Measurements from ENCODE around the gene SAT1.
A peak's percentile ranks its signal among the peaks of the same experiment; 100 is the strongest.
"Not testable (repeated sequence)": the region's sequence is repeated elsewhere in the genome, so short reads cannot be mapped to it uniquely, and the experiment has no call there.

The SAT1 gene

DNA sequence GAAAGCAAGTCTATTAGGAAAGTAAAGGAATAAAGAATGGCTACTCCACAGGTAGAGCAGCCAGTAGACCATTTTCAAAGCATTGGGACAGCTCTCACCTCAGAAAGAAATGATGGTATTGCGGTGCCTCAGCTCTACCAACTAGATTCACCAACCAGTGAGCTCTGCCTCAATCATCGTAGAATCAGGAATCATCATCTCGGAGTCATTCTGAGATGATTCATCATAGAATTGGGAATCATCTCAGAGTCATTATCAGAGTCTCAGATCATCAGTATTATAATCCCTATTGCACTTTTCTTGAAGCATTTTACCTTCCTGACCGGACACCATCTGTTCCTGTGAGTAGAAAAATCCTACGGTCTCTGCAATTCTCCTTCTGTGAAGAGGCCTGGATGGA, 17.5 kb upstream of the SAT1 start:
- Mint-ChIP-seq H3K4me3 (no peak overlapping the region), H3K27me3 (no peaks in the 10 kb centered on the region), H3K36me3 (ENCODE audit: low read depth) (no peaks in the 10 kb centered on the region), H3K9me3 (no peaks in the 10 kb centered on the region), H3K27ac (no peak overlapping the region), H3K4me1 (ENCODE audit: low read depth) (no peaks in the 10 kb centered on the region)

DNA sequence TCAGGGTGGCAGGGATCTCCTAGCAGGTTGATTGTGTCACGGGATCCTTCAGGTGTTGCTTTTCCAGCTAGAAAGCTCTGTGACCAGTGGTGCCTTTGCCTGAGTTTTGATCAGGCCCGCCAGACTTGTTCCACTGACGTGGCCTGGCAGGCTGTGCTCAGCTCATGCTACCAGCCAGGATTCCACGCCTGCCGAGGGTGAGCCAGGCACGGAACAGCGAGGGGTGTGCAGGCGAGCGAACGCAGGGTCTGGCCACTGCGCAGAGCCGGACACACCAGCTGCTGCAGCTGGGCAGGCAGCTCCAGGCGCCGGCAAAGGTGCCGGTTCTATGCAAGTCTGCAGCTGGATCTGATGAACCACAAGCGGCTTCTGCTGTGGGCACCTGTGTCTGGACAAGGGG, 17.1 kb upstream of the SAT1 start:
- H3K27me3 Mint-ChIP-seq = no peaks in the 10 kb centered on the region
- no peaks in the 10 kb centered on the region for H3K36me3 Mint-ChIP-seq (ENCODE audit: low read depth)
- H3K9me3 Mint-ChIP-seq = no peaks in the 10 kb centered on the region
- no peak overlapping the region for H3K27ac Mint-ChIP-seq
- no peaks in the 10 kb centered on the region for H3K4me1 Mint-ChIP-seq (ENCODE audit: low read depth)
- H3K4me3 Mint-ChIP-seq = no peak overlapping the region

DNA sequence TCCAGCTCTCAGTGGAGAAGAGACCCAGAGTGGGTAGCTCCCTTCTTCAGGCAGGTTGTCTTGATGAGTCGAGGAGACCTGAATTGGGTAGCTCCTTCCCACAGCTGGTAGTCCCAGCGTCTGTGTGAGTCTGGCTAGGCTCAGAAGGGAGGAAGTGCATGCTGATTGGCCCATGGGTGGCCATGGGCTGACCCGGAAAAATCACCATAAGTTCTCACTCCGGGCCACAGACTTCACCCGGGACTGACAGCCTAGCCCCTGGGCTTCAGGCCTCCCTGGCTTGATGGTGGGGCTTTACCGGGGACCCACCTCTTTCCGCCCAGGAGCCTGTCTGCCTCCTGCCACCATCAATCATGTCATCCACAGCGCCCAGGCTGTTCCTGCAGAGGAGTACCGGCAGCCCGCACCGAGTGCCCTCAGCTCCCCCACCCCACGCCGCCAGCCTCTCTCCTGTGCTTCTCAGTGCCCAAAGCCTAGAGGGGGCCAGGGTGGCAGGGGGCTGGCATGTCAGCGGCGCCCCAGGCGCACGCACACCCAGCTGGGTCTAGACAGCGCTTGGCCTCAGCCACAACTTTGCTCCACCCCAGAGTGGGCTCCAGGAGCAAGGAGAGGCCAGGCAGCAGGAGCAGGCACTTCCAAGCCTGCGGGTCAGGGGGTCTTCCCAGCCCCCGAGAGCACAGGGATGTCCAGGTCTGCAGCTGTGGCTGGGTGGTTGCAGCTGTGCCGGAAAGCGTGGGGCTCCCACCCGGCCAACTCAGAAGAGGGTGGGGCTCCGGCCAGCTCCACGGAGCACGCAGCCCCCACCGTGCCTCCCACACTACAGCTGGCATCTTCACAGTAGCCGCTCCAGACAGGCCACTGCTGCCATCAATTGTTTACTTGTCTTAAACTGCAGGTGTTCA, 16.1 kb upstream of the SAT1 start:
- Mint-ChIP-seq H3K27ac (no peak overlapping the region), H3K27me3 (no peaks in the 10 kb centered on the region), H3K9me3 (no peaks in the 10 kb centered on the region), H3K4me3 (peak overlapping the region; percentile 60), H3K4me1 (ENCODE audit: low read depth) (no peaks in the 10 kb centered on the region), H3K36me3 (ENCODE audit: low read depth) (no peaks in the 10 kb centered on the region)

DNA sequence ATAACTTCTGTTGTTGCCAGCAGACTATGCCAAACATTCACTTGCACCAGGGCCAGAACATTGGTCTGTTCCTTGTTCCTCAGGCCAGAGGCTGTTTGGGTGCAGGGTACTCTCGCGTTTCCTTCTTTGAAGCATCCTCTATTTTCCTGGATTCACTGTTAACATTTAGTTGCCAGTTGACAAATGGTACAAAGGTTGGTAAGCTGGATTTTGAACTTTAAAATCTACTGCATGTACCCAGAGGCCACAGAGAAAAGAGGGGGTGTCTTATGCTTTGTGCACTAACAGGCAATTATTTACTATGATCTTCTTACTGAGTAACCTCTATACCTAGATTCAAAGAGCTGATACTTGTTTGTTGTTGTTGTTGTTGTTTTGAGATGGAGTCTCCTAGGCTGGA, 12.8 kb upstream of the SAT1 start:
- Mint-ChIP-seq H3K27ac (no peak overlapping the region), H3K9me3 (no peaks in the 10 kb centered on the region), H3K4me3 (no peak overlapping the region), H3K36me3 (ENCODE audit: low read depth) (no peaks in the 10 kb centered on the region), H3K4me1 (ENCODE audit: low read depth) (peaks cover 15% of the 10 kb centered on the region), H3K27me3 (no peaks in the 10 kb centered on the region)

DNA sequence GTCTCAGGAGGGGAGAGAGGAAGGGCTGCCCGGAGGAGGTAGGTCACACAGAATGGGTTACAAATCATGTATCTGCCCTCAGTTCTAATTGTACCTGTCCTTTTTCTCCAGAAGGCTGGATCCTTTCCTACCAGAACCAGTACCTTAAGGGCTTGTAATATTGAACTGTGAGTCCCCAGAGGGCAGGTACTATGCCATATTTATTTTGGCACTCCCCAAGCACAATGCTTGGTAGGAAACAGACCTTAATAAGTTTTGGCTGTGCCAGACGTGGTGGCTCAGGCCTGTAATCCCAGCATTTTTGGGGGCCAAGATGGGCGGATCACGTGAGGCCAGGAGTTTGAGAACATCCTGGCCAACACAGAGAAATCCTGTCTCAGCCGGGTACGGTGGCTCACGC, 11.9 kb upstream of the SAT1 start:
- H3K9me3 Mint-ChIP-seq; H3K4me3 Mint-ChIP-seq; H3K27ac Mint-ChIP-seq; H3K27me3 Mint-ChIP-seq; H3K36me3 Mint-ChIP-seq (ENCODE audit: low read depth): not testable (repeated sequence)
- peaks cover 15% of the 10 kb centered on the region for H3K4me1 Mint-ChIP-seq (ENCODE audit: low read depth)

DNA sequence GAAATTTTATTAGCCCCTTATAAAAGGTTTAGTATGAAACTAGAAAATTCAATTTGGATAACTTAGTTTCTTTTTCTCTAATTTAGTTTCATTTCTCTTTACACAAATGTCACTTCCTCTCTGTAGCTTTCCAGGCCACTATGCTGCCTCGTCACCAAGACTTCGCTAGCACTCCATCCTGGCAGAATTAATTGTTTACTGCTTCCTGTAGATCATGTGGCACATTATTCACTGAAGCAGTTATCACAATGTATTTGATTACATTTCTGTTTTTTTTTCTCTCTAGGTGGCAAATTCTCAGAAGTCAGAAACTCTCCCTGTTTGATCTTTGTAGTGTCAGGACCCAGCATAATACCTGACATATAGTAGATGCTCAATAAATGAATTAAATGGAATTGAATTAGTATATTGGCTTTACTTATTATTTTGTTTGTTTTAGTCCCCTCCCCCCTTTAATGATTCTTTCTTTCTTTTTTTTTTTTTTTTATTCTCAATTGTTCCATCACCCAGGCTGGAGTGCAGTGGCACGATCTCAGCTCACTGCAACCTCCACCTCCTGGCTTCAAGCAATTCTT, 9.3 kb upstream of the SAT1 start:
- H3K27ac Mint-ChIP-seq = peak overlapping the region; percentile 97
- peak overlapping the region; percentile 67 for H3K4me3 Mint-ChIP-seq
- no peaks in the 10 kb centered on the region for H3K27me3 Mint-ChIP-seq
- H3K9me3 Mint-ChIP-seq = no peaks in the 10 kb centered on the region
- no peaks in the 10 kb centered on the region for H3K36me3 Mint-ChIP-seq (ENCODE audit: low read depth)
- peaks cover 15% of the 10 kb centered on the region for H3K4me1 Mint-ChIP-seq (ENCODE audit: low read depth)

DNA sequence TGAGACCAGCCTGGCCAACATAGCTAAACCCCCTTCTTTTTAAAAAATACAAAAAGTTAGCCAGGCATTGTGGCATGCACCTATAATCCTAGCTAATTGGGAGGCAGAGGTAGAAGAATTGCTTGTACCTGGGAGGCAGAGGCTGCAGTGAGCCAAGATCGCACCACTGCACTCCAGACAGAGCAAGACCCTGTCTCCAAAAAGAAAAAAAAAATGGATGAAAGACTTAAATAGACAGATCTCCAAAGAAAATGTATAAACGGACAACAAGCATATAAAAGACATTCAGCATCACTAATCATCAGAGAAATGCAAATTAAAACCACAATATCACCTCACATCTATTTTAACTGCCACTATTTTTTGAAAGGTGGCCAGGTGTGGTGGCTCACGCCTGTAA, 6.6 kb upstream of the SAT1 start:
- no peaks in the 10 kb centered on the region for H3K27me3 Mint-ChIP-seq
- no peaks in the 10 kb centered on the region for H3K9me3 Mint-ChIP-seq
- no peaks in the 10 kb centered on the region for H3K36me3 Mint-ChIP-seq (ENCODE audit: low read depth)
- H3K27ac Mint-ChIP-seq = no peak overlapping the region
- H3K4me1 Mint-ChIP-seq (ENCODE audit: low read depth) = peaks cover 23% of the 10 kb centered on the region
- H3K4me3 Mint-ChIP-seq = no peak overlapping the region

DNA sequence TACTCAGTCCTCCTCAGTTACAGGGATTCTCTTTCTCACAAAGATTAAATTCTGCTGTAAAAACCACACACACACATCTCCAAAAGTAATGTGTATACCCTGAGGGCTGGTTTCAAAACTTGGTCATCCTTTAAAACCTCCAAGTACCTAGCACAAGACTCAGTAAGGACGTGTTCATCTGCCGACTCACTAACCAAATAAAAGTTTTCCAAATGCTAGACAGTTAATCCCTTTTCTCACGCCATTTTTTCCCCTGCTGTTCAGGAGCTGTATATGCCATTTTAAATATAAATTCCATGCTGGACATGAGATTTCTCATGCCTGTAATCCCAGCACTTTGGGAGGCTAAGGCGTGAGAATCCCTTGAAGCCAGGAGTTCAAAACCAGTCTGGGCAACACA, 3.9 kb upstream of the SAT1 start:
- H3K36me3 Mint-ChIP-seq (ENCODE audit: low read depth) = peaks cover 4% of the 10 kb centered on the region
- peaks cover 30% of the 10 kb centered on the region for H3K4me1 Mint-ChIP-seq (ENCODE audit: low read depth)
- peak overlapping the region; percentile 49 for H3K27ac Mint-ChIP-seq
- no peaks in the 10 kb centered on the region for H3K27me3 Mint-ChIP-seq
- H3K9me3 Mint-ChIP-seq = no peaks in the 10 kb centered on the region
- H3K4me3 Mint-ChIP-seq = no peak overlapping the region

DNA sequence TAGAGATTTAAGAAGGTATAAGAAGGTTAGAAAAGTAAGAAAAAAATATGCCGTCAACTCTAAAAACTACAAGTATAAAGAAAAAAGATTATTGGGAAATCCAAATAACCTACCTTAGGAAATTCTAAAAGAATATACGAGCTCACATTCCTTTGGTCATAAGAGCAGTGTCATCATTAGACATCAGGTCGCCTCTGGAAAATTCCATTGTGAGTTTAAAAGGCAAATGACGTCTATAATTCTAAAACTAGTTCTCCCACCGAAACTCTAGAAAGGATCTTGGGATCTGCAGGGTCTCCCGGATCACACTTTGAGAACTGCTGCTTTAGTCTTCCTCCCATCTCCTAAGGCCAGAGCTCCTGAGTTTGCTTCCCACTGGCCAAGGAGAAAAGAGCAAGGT, 518 bp upstream of the SAT1 start:
- H3K27me3 Mint-ChIP-seq = no peaks in the 10 kb centered on the region
- H3K27ac Mint-ChIP-seq = peak overlapping the region; percentile 91
- peaks cover 43% of the 10 kb centered on the region for H3K4me1 Mint-ChIP-seq (ENCODE audit: low read depth)
- peaks cover 24% of the 10 kb centered on the region for H3K36me3 Mint-ChIP-seq (ENCODE audit: low read depth)
- H3K9me3 Mint-ChIP-seq = no peaks in the 10 kb centered on the region
- peak overlapping the region; percentile 93 for H3K4me3 Mint-ChIP-seq

DNA sequence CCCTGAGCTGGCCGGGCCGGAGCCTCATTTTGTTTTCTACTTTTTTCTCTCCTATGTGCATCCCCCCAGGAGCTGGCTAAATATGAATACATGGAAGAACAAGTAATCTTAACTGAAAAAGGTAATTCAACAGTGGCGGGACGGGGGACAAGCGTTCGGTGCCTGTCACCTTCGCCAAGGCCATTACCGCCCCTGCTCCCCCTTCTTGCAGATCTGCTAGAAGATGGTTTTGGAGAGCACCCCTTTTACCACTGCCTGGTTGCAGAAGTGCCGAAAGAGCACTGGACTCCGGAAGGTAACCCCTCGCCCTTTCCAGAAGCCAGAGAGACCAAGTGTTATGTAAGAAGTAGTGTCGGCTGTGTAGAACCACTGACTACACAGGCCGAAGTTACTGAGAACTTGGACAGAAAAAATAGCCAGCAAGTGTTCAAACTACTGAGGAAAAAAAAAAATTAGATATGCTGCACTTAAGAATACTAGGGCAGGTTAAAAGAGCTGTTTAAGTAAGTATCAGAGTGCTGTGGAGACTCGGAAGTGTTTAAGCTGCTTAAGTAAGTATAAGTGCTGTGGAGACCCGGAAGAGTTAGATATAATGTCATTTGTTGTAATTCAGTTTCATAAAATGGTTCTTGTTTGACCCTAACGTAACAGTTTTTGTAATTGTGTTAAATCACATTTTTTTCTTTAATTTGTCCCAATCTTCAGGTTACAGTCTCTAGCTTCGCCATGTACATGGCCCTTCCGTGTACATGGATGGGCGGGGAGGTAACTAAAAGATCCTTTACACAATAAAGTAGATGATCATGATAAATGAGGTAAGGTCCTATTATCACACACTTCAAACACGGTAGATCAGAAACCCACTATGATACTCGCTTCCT, 856 bp downstream of the SAT1 start:
- Mint-ChIP-seq H3K9me3 (no peaks in the 10 kb centered on the region), H3K4me3 (peak overlapping the region; percentile 93), H3K27ac (peak overlapping the region; percentile 89), H3K4me1 (ENCODE audit: low read depth) (peaks cover 43% of the 10 kb centered on the region), H3K36me3 (ENCODE audit: low read depth) (peaks cover 24% of the 10 kb centered on the region), H3K27me3 (no peaks in the 10 kb centered on the region)

DNA sequence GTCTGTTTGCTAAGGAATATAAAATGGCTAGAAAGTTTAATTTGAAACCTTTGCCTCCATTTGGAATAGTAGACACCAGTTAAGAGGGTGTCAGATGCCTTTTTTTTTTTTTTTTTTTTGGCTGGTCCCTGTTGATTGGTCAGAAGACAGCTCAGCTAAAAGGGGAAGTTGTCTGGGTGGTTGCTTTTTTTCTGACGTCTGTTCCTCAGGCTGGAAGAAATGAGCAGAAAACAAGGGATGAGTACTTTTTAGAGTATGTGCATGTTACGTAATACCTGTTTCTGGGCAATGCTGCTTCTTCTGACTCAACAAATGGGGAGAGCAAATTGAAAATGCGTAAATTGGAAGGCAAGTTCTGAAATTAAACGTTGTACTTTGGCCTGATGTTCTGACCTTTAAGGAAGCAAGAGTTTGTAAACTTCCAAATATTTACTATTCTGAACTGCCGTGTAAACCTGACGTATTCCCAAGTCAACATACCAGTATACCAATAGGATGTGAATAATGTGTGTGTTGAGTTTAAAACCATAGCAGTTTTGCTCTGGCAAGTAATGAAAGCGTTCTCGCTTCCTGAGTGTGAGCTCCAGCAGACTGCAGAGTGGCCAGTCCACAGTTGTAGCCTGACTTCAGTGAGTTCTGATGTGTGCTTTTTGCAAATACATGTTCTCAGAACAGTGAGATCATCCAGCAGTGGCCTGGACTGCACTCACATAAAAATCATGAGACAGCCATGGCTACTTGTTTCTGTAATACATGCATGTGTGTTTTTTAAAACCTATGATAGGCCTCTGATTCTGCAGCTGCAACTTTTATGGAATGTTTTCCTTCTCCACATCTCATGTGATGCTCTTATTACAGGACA, 1.7 kb downstream of the SAT1 start:
- Mint-ChIP-seq H3K27me3 (no peaks in the 10 kb centered on the region), H3K36me3 (ENCODE audit: low read depth) (peaks cover 24% of the 10 kb centered on the region), H3K9me3 (no peaks in the 10 kb centered on the region), H3K4me3 (peak overlapping the region; percentile 93), H3K27ac (peak overlapping the region; percentile 89), H3K4me1 (ENCODE audit: low read depth) (peaks cover 43% of the 10 kb centered on the region)

DNA sequence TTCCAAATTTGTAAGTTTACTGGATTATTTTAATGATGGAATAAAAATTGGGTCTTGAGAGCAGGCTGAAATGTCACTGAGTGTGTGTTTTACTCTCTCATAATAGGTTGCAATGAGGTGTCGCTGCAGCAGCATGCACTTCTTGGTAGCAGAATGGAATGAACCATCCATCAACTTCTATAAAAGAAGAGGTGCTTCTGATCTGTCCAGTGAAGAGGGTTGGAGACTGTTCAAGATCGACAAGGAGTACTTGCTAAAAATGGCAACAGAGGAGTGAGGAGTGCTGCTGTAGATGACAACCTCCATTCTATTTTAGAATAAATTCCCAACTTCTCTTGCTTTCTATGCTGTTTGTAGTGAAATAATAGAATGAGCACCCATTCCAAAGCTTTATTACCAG, 2.6 kb downstream of the SAT1 start:
- H3K4me1 Mint-ChIP-seq (ENCODE audit: low read depth) = peaks cover 43% of the 10 kb centered on the region
- no peaks in the 10 kb centered on the region for H3K27me3 Mint-ChIP-seq
- peak overlapping the region; percentile 93 for H3K4me3 Mint-ChIP-seq
- peak overlapping the region; percentile 49 for H3K27ac Mint-ChIP-seq
- no peaks in the 10 kb centered on the region for H3K9me3 Mint-ChIP-seq
- peaks cover 24% of the 10 kb centered on the region for H3K36me3 Mint-ChIP-seq (ENCODE audit: low read depth)

DNA sequence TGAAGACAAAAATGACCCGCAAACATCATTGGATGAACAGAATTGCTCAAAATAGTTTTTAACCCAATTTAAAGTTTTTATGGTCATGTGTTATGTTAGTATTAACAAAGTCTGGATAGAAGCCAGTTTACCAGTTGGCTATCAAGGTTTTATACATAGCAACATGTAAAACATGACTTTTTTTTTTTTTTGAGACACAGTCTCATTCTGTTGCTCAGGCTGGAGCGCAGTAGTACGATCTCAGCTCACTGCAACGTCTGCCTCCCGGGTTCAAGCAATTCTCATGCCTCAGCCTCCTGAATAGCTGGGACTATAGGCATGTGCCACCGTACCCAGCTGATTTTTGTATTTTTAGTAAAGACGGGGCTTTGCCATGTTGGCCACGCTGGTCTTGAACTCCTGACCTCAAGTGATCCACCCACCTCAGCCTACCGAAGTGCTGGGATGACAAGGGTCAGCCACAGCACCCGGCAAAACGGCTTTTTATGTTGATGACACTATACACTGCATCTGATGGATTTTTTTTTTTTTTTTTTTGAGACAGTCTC, 3.4 kb downstream of the SAT1 start:
- Mint-ChIP-seq H3K27me3 (no peaks in the 10 kb centered on the region), H3K9me3 (no peaks in the 10 kb centered on the region), H3K36me3 (ENCODE audit: low read depth) (peaks cover 24% of the 10 kb centered on the region), H3K4me1 (ENCODE audit: low read depth) (peaks cover 35% of the 10 kb centered on the region), H3K4me3 (no peak overlapping the region), H3K27ac (no peak overlapping the region)

DNA sequence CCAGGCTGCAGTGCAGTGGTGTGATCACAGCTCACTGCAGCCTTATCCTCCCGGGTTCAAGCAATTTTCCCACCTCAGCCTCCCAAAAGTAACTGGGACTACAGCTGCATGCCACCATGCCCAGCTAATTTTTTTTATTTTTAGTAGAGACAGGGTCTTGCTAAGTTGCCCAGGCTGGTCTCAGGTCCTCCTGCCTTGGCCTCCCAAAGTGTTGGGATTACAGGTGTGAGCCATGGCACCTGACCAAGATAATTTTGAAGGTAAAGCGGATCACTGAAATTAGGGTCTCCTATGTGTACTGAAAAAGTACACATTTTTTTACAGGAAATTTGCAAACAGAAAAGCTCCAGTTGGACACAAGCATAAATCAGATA, 4.8 kb downstream of the SAT1 start:
- Mint-ChIP-seq H3K9me3 (no peaks in the 10 kb centered on the region), H3K4me3 (no peak overlapping the region), H3K4me1 (ENCODE audit: low read depth) (peaks cover 21% of the 10 kb centered on the region), H3K36me3 (ENCODE audit: low read depth) (peaks cover 24% of the 10 kb centered on the region), H3K27me3 (no peaks in the 10 kb centered on the region), H3K27ac (no peak overlapping the region)

All from stimulated activated naive CD8-positive, alpha-beta T cell treated with anti-CD3 and anti-CD28 coated beads, Interleukin-15, Interleukin-2, amounts not matched to agents 100 ng/mL and 50 ng/mL, for 24 hours (primary cell).